Measurements from ENCODE around the gene ZSCAN21. TPM values are rescaled to one million over a fixed set of nuclear protein-coding genes. Genes with fewer than 3 reads are reported as not detected.
A peak's percentile ranks its signal among the peaks of the same experiment; 100 is the strongest.

The ZSCAN21 gene
- total RNA-seq, 4 donors from 2014 or later, result 14.0 to 23.8 (median 19.2) TPM

- WGBS, 2 donors, result 0 to 1% methylated on average over 38 to 50 of the region's 61 CpGs
- peak; percentile 94 for DNase-seq
- Histone ChIP-seq H3K36me3 (peaks cover 39 to 45% of the 10 kb centered on the region in 2 donors), H3K4me1 (peaks cover 11 to 17% of the 10 kb centered on the region in 2 donors), H3K9me3 (no peaks in the 10 kb centered on the region), H3K27me3 (no peaks in the 10 kb centered on the region), H3K4me3 (replicated peaks in 1 of 3) (peak overlapping the region; percentile 2 to 81 (median 78)), H3K27ac (peak overlapping the region; percentile 39 to 95 (median 57))
- TF ChIP-seq CTCF (IDR thresholded peaks at IDR 0.05) (peak in 1 of 6 experiments; percentile 15), POLR2A (IDR thresholded peaks at IDR 0.05) (peak in 1 of 2 donors; percentile 36)
- intact Hi-C loops (cut with DNase I), result no loop called here
Observed at GRCh38 chr7:100100420-100101015, 50.9 kb downstream of the ZSCAN21 start.

GRCh38 chr7:100101016-100101862 is 51.7 kb downstream of the ZSCAN21 start, which contains the start of the genes AP4M1 and MCM7:
Gene AP4M1, plus strand, starts transcription at chr7:100101643. Its CDS starts 72 bp downstream, at chr7:100101715.
Gene MCM7, minus strand, starts transcription at chr7:100101397. Its CDS starts 103 bp downstream, at chr7:100101294.
- intact Hi-C loops (cut with DNase I), result no loop called here
- H3K9me3 ChIP-seq, result no peaks in the 10 kb centered on the region
- peaks cover 32 to 45% of the 10 kb centered on the region in 2 donors for H3K36me3 ChIP-seq
- peak in 1 of 2 donors; percentile 38 for TF ChIP-seq POLR2A (IDR thresholded peaks at IDR 0.05)
- TF ChIP-seq CTCF (IDR thresholded peaks at IDR 0.05), result no peak
- 0 to 2% methylated on average over 20 to 27 of the region's 80 CpGs for WGBS, 2 donors
- peak within 1 kb of the TSS; percentile 90 to 95 (median 94) for H3K27ac ChIP-seq
- H3K27me3 ChIP-seq, result no peaks in the 10 kb centered on the region
- DNase-seq, result peak; percentile 99
- H3K4me1 ChIP-seq, result peaks cover 11 to 17% of the 10 kb centered on the region in 2 donors
- peak within 1 kb of the TSS; percentile 50 to 81 (median 78) for H3K4me3 ChIP-seq (replicated peaks in 1 of 3)

DNA sequence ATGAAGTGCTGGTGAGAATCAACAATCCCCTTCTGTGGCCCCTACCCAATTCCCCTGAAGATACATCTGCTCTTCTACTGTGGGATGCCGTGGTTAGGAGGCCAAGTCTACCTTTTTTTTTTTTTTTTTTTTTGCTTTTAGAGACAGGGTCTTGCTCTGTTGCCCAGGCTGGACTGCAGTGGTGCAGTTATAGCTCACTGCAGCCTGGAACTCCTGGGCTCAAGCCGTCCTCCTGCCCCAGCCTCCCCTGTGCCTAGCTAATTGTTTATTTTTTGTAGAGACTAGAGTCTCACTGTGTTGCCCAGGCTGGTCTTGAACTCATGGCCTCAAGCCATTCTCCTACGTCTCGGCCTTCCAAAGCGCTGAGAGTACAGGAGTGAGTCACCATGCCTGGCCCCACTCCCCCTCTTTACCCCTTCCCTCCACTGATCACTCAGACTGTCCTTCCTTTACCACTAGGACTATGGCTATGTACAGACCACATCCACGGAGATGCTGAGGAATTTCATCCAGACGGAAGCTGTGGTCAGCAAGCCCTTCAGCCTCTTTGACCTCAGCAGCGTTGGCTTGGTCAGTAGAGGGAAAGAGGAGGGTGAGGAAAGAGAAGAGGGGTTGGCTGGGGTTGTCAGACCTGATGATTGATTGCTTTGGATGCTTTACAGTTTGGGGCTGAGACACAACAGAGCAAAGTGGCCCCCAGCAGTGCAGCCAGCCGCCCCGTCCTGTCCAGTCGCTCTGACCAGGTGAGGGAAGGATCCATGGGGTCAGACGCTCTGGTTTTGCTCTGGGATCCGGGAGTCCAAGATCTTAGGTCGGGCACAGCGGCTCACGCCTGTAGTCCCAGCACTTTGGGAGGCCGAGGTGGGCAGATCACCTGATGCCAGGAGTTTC is 53.6 kb downstream of the ZSCAN21 start:
- Histone ChIP-seq H3K36me3 (peaks cover 13 to 32% of the 10 kb centered on the region in 2 donors), H3K27ac (no peak overlapping the region), H3K27me3 (no peaks in the 10 kb centered on the region), H3K4me3 (replicated peaks in 1 of 3) (no peak overlapping the region), H3K9me3 (no peaks in the 10 kb centered on the region), H3K4me1 (peaks cover 11 to 17% of the 10 kb centered on the region in 2 donors)
- intact Hi-C loops (cut with DNase I), result no loop called here
- WGBS, 2 donors, result 82 to 91% methylated on average over 17 of the region's 17 CpGs
- DNase-seq, result no peak
- TF ChIP-seq POLR2A (IDR thresholded peaks at IDR 0.05), result no peak
- no peak for TF ChIP-seq CTCF (IDR thresholded peaks at IDR 0.05)

DNA sequence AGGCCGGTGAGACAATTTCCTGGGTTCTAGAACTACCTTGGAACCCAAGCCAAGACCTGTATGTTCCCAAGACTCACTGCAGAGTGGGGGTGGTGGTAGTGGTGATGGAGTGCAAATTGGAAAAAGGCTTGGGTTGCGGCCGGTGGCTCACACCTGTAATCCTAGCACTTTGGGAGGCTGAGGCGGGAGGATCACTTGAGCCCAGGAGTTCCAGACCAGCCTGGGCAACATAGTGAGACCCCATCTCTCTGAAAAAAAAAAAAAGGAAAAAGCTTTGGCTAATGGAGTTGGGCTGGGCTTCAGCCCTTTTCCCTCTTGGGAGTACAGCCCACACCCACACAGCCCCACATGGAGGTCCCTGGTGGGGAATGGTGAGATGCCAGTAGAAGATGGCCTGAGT is 56.0 kb downstream of the ZSCAN21 start:
- TF ChIP-seq POLR2A (IDR thresholded peaks at IDR 0.05) (no peak), CTCF (IDR thresholded peaks at IDR 0.05) (no peak)
- 97 to 100% methylated on average over 4 of the region's 4 CpGs for WGBS, 2 donors
- H3K27ac ChIP-seq, result no peak overlapping the region
- intact Hi-C loops (cut with DNase I), result no loop called here
- H3K9me3 ChIP-seq, result no peaks in the 10 kb centered on the region
- no peak overlapping the region for H3K4me3 ChIP-seq (replicated peaks in 1 of 3)
- peaks cover 7% of the 10 kb centered on the region in 2 donors for H3K4me1 ChIP-seq
- no peaks in the 10 kb centered on the region for H3K27me3 ChIP-seq
- H3K36me3 ChIP-seq, result peaks cover 14 to 35% of the 10 kb centered on the region in 2 donors
- DNase-seq, result no peak

Measured in thyroid gland (tissue), 4 donors.